ENCODE measurements around the gene TOR1AIP1. TPM values are rescaled to one million over a fixed set of nuclear protein-coding genes. Genes with fewer than 3 reads are reported as not detected.

The TOR1AIP1 gene
- total RNA-seq, 2 experiments from 2014 or later: 67.7 to 71.0 TPM

- Mint-ChIP-seq H3K36me3 (ENCODE audit: low read depth) (peaks cover 35% of the 10 kb centered on the region), H3K4me3 (no peak overlapping the region), H3K4me1 (ENCODE audit: low read depth) (peaks cover 33% of the 10 kb centered on the region), H3K27ac (no peak overlapping the region), H3K9me3 (ENCODE audit: insufficient read depth) (peaks cover 7% of the 10 kb centered on the region), H3K27me3 (ENCODE audit: low read depth) (no peaks in the 10 kb centered on the region)
- ChIA-PET CTCF (interaction anchor here (1.4 kb wide), 1 partner anchor 211 kb away, joined by 3 read pairs; no protein-coding TSS in a partner anchor), POLR2A (no interaction called here)
- no peak for DNase-seq
- ATAC-seq: no peak
These were observed 86.4 kb downstream of the TOR1AIP1 start for GRCh38 chr1:179968284-179968993.

- no peak overlapping the region for H3K27ac Mint-ChIP-seq
- H3K9me3 Mint-ChIP-seq (ENCODE audit: insufficient read depth): peaks cover 7% of the 10 kb centered on the region
- DNase-seq: no peak
- H3K4me3 Mint-ChIP-seq: no peak overlapping the region
- ATAC-seq: no peak
- H3K4me1 Mint-ChIP-seq (ENCODE audit: low read depth): peaks cover 26% of the 10 kb centered on the region
- H3K36me3 Mint-ChIP-seq (ENCODE audit: low read depth): peaks cover 35% of the 10 kb centered on the region
- ChIA-PET POLR2A (no interaction called here), CTCF (interaction anchor here (1.4 kb wide), 1 partner anchor 210 kb away, joined by 3 read pairs; no protein-coding TSS in a partner anchor)
- H3K27me3 Mint-ChIP-seq (ENCODE audit: low read depth): no peaks in the 10 kb centered on the region
These were observed 87.2 kb downstream of the TOR1AIP1 start for GRCh38 chr1:179968994-179969919.

Other genes starting within 250 kb of the TOR1AIP1 start
- not detected for gene FAM163A, start 139.0 kb upstream of the TOR1AIP1 start, total RNA-seq
- gene TOR1AIP2, start 4.5 kb upstream of the TOR1AIP1 start, total RNA-seq: 10 to 100 TPM; 48.0 to 49.0 TPM
- 10 to 100 TPM; 59.3 to 65.1 TPM for gene CEP350, start 72.5 kb downstream of the TOR1AIP1 start, total RNA-seq

Measured in activated CD8-positive, alpha-beta T cell treated with anti-CD3 and anti-CD28 coated beads, Interleukin-2, amount 10 ng/mL, durations not matched to agents 7 days and 5 days (primary cell).